K562 (cell line): ENCODE measurements around the gene CSNK1G1. TPM values are rescaled to one million over a fixed set of nuclear protein-coding genes. Genes with fewer than 3 reads are reported as not detected.

Experiments used
- CHCHD3 ChIP-seq: fragments of 250-450 bp; sonication (Bioruptor Pico); IDR thresholded peaks from 2 replicates; pipeline ENCODE4 v2.1.2; 2022; ENCODE audit warnings: mild to moderate bottlenecking
- CHD1 ChIP-seq: fragments of 200-600 bp; sonication (generic); IDR thresholded peaks from one replicate; pipeline ENCODE4 v1.6.1; 2012; ENCODE audit warnings: mild to moderate bottlenecking, moderate library complexity, low read length, inconsistent platforms
- MBD2 ChIP-seq: sonication (generic); IDR thresholded peaks from 2 replicates; pipeline ENCODE4 v1.6.1; 2016; ENCODE audit warnings: low read depth, borderline replicate concordance
- PYGO2 ChIP-seq: fragments of 450-650 bp; IDR thresholded peaks from 2 replicates; pipeline ENCODE4 v1.6.1; 2016; ENCODE audit warnings: mild to moderate bottlenecking, missing genetic modification characterization, moderate library complexity, missing compliant biosample characterization
- ZNF609 ChIP-seq: sonication (generic); formaldehyde crosslinking; IDR thresholded peaks from 2 replicates; pipeline ENCODE4 v1.8.1; 2023; ENCODE audit warnings: missing genetic modification reagents, mild to moderate bottlenecking, borderline replicate concordance
- polyA plus RNA-seq, 8 experiments: library from polyadenylated mRNA; depleted of rRNA in 4 of 8; stranded (reverse) in 5 of 8; unstranded in 3 of 8; fragments of >200 nt; fragmentation: Nextera tagmentation in 2 of 8; fragmentation: Illumina TruSeq in 1 of 8; extraction: Ambion mirVana in 2 of 8; extraction: Trizol in 1 of 8; gene quantifications; 2 replicates each; pipeline versions ENCODE4 v1.2.1 to v1.2.3, GENCODE V29; 2011 to 2014; ENCODE audit warnings: inconsistent platforms in 1 of 8, missing spikeins in 1 of 8
- total RNA-seq, 7 experiments: library from RNA; depleted of rRNA in 6 of 7; stranded (reverse); fragments of >200 nt in 6 of 7; fragmentation: Illumina TruSeq in 2 of 7; extraction: Trizol in 2 of 7; gene quantifications; 2 replicates each; pipeline versions ENCODE4 v1.2.1 to v1.2.3, GENCODE V29; 2011 to 2021; ENCODE audit warnings: low replicate concordance in 1 of 7
- TF ChIP-seq, protein P1 (sequence below), 3 experiments: IDR thresholded peaks in 2 of 3; conservative IDR thresholded peaks in 1 of 3; 2 replicates each; pipeline ENCODE4 v1.5.1; 2011 to 2012; ENCODE audit warnings: low read length in 3 of 3, mild to moderate bottlenecking in 3 of 3, control low read depth in 2 of 3, improper control_type of control experiment in 1 of 3, inconsistent platforms in 1 of 3, low read depth in 1 of 3, mixed read lengths in 1 of 3, moderate library complexity in 1 of 3; ENCODE audit not compliant: insufficient read depth in 2 of 3

The CSNK1G1 gene
- total and polyA plus RNA-seq, 9 of the 15 experiments (the other 6 are each of a cell fraction or from before 2014, with no cell fraction given), result 4.5 to 18.5 (median 9.5) TPM

DNA sequence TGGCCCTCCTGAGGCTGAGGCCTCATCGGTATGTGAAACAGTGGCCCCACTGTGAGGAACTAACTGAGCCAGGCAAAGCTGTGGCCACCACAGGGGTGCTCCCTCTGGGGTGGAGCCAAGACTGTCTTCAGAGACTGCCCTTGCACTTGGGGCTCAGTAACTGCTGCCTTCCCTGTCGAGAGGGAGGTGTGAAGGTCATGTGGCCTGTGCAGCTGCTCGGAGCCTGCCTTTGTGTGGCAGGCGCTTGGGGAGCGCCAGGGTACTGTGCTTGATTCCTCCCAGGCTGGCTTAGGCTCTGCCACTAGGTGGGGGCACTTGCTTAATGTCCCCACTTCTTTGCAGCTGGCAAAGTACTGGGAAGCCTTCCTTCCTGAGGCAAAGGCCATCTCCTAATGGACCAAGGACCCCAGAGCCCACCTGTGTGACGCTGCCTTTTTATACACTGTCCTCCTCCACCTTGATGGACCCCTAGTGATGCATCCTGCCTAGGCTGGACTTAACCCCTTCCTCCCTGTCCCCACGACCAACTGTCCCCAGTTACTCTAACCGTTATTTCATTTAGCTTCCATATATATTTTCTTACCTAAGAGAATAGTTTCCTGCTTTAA, 218.6 kb downstream of the CSNK1G1 start (continued):
- TF ChIP-seq CHD1 (no peak), ZNF609 (CRISPR knock-in tag) (no peak), PYGO2 (no peak), MBD2 (no peak), CHCHD3 (CRISPR knock-in tag) (no peak)
- TF ChIP-seq, protein P1, sequence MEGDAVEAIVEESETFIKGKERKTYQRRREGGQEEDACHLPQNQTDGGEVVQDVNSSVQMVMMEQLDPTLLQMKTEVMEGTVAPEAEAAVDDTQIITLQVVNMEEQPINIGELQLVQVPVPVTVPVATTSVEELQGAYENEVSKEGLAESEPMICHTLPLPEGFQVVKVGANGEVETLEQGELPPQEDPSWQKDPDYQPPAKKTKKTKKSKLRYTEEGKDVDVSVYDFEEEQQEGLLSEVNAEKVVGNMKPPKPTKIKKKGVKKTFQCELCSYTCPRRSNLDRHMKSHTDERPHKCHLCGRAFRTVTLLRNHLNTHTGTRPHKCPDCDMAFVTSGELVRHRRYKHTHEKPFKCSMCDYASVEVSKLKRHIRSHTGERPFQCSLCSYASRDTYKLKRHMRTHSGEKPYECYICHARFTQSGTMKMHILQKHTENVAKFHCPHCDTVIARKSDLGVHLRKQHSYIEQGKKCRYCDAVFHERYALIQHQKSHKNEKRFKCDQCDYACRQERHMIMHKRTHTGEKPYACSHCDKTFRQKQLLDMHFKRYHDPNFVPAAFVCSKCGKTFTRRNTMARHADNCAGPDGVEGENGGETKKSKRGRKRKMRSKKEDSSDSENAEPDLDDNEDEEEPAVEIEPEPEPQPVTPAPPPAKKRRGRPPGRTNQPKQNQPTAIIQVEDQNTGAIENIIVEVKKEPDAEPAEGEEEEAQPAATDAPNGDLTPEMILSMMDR (IDR thresholded peaks at IDR 0.05 in 2 of 3, conservative IDR thresholded peaks at IDR 0.05 in 1 of 3; ENCODE audit: insufficient read depth in 2 of 3, low read depth in 1 of 3, low read length in 3 of 3), result peak in 1 of 3 experiments; percentile 30; a peak in 2 of 6 replicates
